Activated T-cell treated with anti-CD3 and anti-CD28 coated beads, Interleukin-2, amount 50 U/mL, for 72 hours (primary cell): ENCODE data around the gene STXBP5. TPM values are rescaled to one million over a fixed set of nuclear protein-coding genes. Genes with fewer than 3 reads are reported as not detected.
A peak's percentile ranks its signal among the peaks of the same experiment; 100 is the strongest.

Experiments used
- ATAC-seq, 2 donors: fragments of 150-1000 bp; cut with Tn5 transposase; replicated peaks in 1 of 2; 2 replicates each; pipeline ENCODE4 v1.10.0; 2021; ENCODE audit warnings: moderate library complexity in 2 of 2, mild to moderate bottlenecking in 1 of 2
- DNase-seq, 2 donors: peaks; one replicate each; pipeline ENCODE4 v3.0.0; 2021 to 2022; ENCODE audit warnings: mixed read lengths in 1 of 2
- H3K27ac Mint-ChIP-seq: one replicate; pipeline ENCODE4 v1.8.0; 2022; ENCODE audit warnings: mild to moderate bottlenecking, moderate library complexity, mixed read lengths
- H3K27me3 Mint-ChIP-seq: one replicate; pipeline ENCODE4 v1.8.0; 2022; ENCODE audit warnings: low read depth, mixed read lengths
- H3K36me3 Mint-ChIP-seq, 2 donors: one replicate each; pipeline ENCODE4 v1.8.0; 2022; ENCODE audit warnings: mixed read lengths in 2 of 2, mild to moderate bottlenecking in 1 of 2; ENCODE audit not compliant: insufficient read depth in 2 of 2
- H3K4me1 Mint-ChIP-seq: one replicate; pipeline ENCODE4 v1.8.0; 2022; ENCODE audit warnings: low read depth, mixed read lengths
- H3K4me3 Mint-ChIP-seq, 2 donors: one replicate each; pipeline ENCODE4 v1.8.0; 2022; ENCODE audit warnings: mild to moderate bottlenecking in 2 of 2, mixed read lengths in 2 of 2, moderate library complexity in 2 of 2
- H3K9me3 Mint-ChIP-seq, 2 donors: one replicate each; pipeline ENCODE4 v1.8.0; 2022; ENCODE audit warnings: mixed read lengths in 2 of 2
- total RNA-seq, 2 donors: library from RNA; stranded (reverse); gene quantifications; one replicate each; pipeline ENCODE4 v1.2.3, GENCODE V29; 2022

STXBP5 gene
- total RNA-seq, 2 donors from 2014 or later: 22.1 to 28.7 TPM

GRCh38 chr6:147190556-147190955 lies 13.7 kb upstream of the STXBP5 start:
- Mint-ChIP-seq H3K27me3 (no peaks in the 10 kb centered on the region), H3K27ac (no peak overlapping the region), H3K4me3 (no peak overlapping the region), H3K36me3 (no peaks in the 10 kb centered on the region), H3K9me3 (no peaks in the 10 kb centered on the region), H3K4me1 (peaks cover 19% of the 10 kb centered on the region)
- DNase-seq (no peak), ATAC-seq (no peak)

GRCh38 chr6:147192278-147192911 lies 11.8 kb upstream of the STXBP5 start:
- no peaks in the 10 kb centered on the region for H3K36me3 Mint-ChIP-seq
- H3K27ac Mint-ChIP-seq: no peak overlapping the region
- H3K9me3 Mint-ChIP-seq: no peaks in the 10 kb centered on the region
- H3K4me3 Mint-ChIP-seq: no peak overlapping the region
- H3K27me3 Mint-ChIP-seq: no peaks in the 10 kb centered on the region
- DNase-seq (no peak), ATAC-seq (no peak)
- H3K4me1 Mint-ChIP-seq: peaks cover 29% of the 10 kb centered on the region

GRCh38 chr6:147194652-147195411 lies 9.4 kb upstream of the STXBP5 start:
- peak overlapping the region; percentile 9 to 76 for H3K4me3 Mint-ChIP-seq
- ATAC-seq: peak; percentile 87 to 88

GRCh38 chr6:147195510-147195909 lies 8.7 kb upstream of the STXBP5 start:
- Mint-ChIP-seq H3K27me3 (no peaks in the 10 kb centered on the region), H3K27ac (peak overlapping the region; percentile 86), H3K36me3 (no peaks in the 10 kb centered on the region), H3K9me3 (no peaks in the 10 kb centered on the region), H3K4me3 (peak overlapping the region; percentile 32 to 76), H3K4me1 (peaks cover 29% of the 10 kb centered on the region)
- DNase-seq (no peak), ATAC-seq (peak; percentile 55 to 60)

More at GRCh38 chr6:147194652-147195411, 9.4 kb upstream of the STXBP5 start:
- DNase-seq: peak in 1 of 2 donors; percentile 9
- peaks cover 29% of the 10 kb centered on the region for H3K4me1 Mint-ChIP-seq
- no peaks in the 10 kb centered on the region for H3K27me3 Mint-ChIP-seq
- H3K27ac Mint-ChIP-seq: peak overlapping the region; percentile 86
- no peaks in the 10 kb centered on the region for H3K9me3 Mint-ChIP-seq
- no peaks in the 10 kb centered on the region for H3K36me3 Mint-ChIP-seq

- Mint-ChIP-seq H3K27me3 (no peaks in the 10 kb centered on the region), H3K9me3 (no peaks in the 10 kb centered on the region), H3K4me3 (peak overlapping the region; percentile 31 to 76), H3K36me3 (no peaks in the 10 kb centered on the region), H3K4me1 (peaks cover 29% of the 10 kb centered on the region), H3K27ac (peak overlapping the region; percentile 86)
- ATAC-seq (peak in 1 of 2 donors; percentile 1), DNase-seq (no peak)
Observed at GRCh38 chr6:147195987-147196386, 8.2 kb upstream of the STXBP5 start.

- H3K9me3 Mint-ChIP-seq: no peaks in the 10 kb centered on the region
- no peak overlapping the region for H3K27ac Mint-ChIP-seq
- ATAC-seq (no peak), DNase-seq (no peak)
- H3K36me3 Mint-ChIP-seq: peaks cover 7% of the 10 kb centered on the region in 2 donors
- H3K4me3 Mint-ChIP-seq: no peak overlapping the region
- peaks cover 32% of the 10 kb centered on the region for H3K4me1 Mint-ChIP-seq
- no peaks in the 10 kb centered on the region for H3K27me3 Mint-ChIP-seq
Observed at GRCh38 chr6:147200711-147201110, 3.5 kb upstream of the STXBP5 start.

- Mint-ChIP-seq H3K4me3 (peak overlapping the region; percentile 94 to 99), H3K27me3 (no peaks in the 10 kb centered on the region), H3K36me3 (peaks cover 7% of the 10 kb centered on the region in 2 donors), H3K9me3 (no peaks in the 10 kb centered on the region), H3K4me1 (peaks cover 37% of the 10 kb centered on the region), H3K27ac (peak overlapping the region; percentile 98)
- peak; percentile 7 to 29 for DNase-seq
- ATAC-seq: peak in 1 of 2 donors; percentile 13
Observed at GRCh38 chr6:147201885-147202515, 2.2 kb upstream of the STXBP5 start.

GRCh38 chr6:147202516-147203310 lies 1.5 kb upstream of the STXBP5 start:
- peaks cover 7 to 9% of the 10 kb centered on the region in 2 donors for H3K36me3 Mint-ChIP-seq
- peak overlapping the region; percentile 98 for H3K27ac Mint-ChIP-seq
- no peaks in the 10 kb centered on the region for H3K9me3 Mint-ChIP-seq
- peak; percentile 80 to 86 for DNase-seq
- H3K27me3 Mint-ChIP-seq: no peaks in the 10 kb centered on the region
- ATAC-seq: peak; percentile 85 to 86
- peak overlapping the region; percentile 94 to 99 for H3K4me3 Mint-ChIP-seq
- H3K4me1 Mint-ChIP-seq: peaks cover 44% of the 10 kb centered on the region

GRCh38 chr6:147203311-147204059 lies 732 bp upstream of the STXBP5 start:
- Mint-ChIP-seq H3K27me3 (no peaks in the 10 kb centered on the region), H3K4me3 (peak overlapping the region; percentile 94 to 99), H3K9me3 (no peaks in the 10 kb centered on the region), H3K27ac (peak overlapping the region; percentile 98), H3K4me1 (peaks cover 49% of the 10 kb centered on the region), H3K36me3 (peaks cover 7 to 9% of the 10 kb centered on the region in 2 donors)
- ATAC-seq (peak; percentile 63 to 72), DNase-seq (peak; percentile 71 to 73)

GRCh38 chr6:147204843-147205311 lies 660 bp downstream of the STXBP5 start:
- DNase-seq (no peak), ATAC-seq (no peak)
- peak overlapping the region; percentile 98 for H3K27ac Mint-ChIP-seq
- peaks cover 61% of the 10 kb centered on the region for H3K4me1 Mint-ChIP-seq
- no peaks in the 10 kb centered on the region for H3K27me3 Mint-ChIP-seq
- H3K36me3 Mint-ChIP-seq: peaks cover 7 to 9% of the 10 kb centered on the region in 2 donors
- H3K4me3 Mint-ChIP-seq: peak overlapping the region; percentile 94 to 99
- H3K9me3 Mint-ChIP-seq: no peaks in the 10 kb centered on the region

- peaks cover 64% of the 10 kb centered on the region for H3K4me1 Mint-ChIP-seq
- H3K36me3 Mint-ChIP-seq: peaks cover 7 to 9% of the 10 kb centered on the region in 2 donors
- H3K27ac Mint-ChIP-seq: peak overlapping the region; percentile 96
- ATAC-seq (no peak), DNase-seq (no peak)
- H3K27me3 Mint-ChIP-seq: no peaks in the 10 kb centered on the region
- H3K9me3 Mint-ChIP-seq: no peaks in the 10 kb centered on the region
- peak overlapping the region; percentile 94 to 99 for H3K4me3 Mint-ChIP-seq
Observed at GRCh38 chr6:147205690-147206600, 1.7 kb downstream of the STXBP5 start.
